ENCODE data around the gene ZC3H10. TPM values are rescaled to one million over a fixed set of nuclear protein-coding genes. Genes with fewer than 3 reads are reported as not detected.

The ZC3H10 gene
- total and polyA plus RNA-seq, 2 of the 8 experiments (the other 6 are each of a cell fraction or from before 2014, with no cell fraction given): 4.0 to 11.2 TPM

GRCh38 chr12:56078427-56078826 is 39.6 kb upstream of the ZC3H10 start:
- Histone ChIP-seq H3K56ac (replicated peaks; ENCODE audit: insufficient read length, low read depth, low read length) (no peak overlapping the region), H4K20me1 (replicated peaks in 1 of 2; ENCODE audit: control insufficient read depth in 1 of 2, insufficient read depth in 2 of 2, low read length in 2 of 2) (peaks cover 2 to 6% of the 10 kb centered on the region in 2 experiments), H3K4me1 (replicated peaks in 1 of 4; ENCODE audit: control insufficient read depth in 3 of 4, insufficient read depth in 4 of 4, low read length in 3 of 4) (peaks cover 3 to 17% (median 11%) of the 10 kb centered on the region in 4 experiments), H2AK5ac (ENCODE audit: low read depth, low read length) (no peak overlapping the region), H3K18ac (ENCODE audit: extremely low read depth, low read length) (no peak overlapping the region), H4K8ac (ENCODE audit: extremely low read depth, insufficient read depth, low read length) (no peak overlapping the region), H3K79me1 (ENCODE audit: low read depth, low read length) (peaks cover 6% of the 10 kb centered on the region; the same call in 1 of the 2 replicates), H3K4me2 (ENCODE audit: insufficient read depth in 1 of 2, low read depth in 2 of 2, low read length in 2 of 2) (peak overlapping the region; percentile 62 to 97), H3K23me2 (ENCODE audit: low read depth, low read length) (peaks cover 7% of the 10 kb centered on the region; the same call in 1 of the 2 replicates), H3K9ac (replicated peaks in 1 of 4; ENCODE audit: extremely low read depth in 1 of 4, low read depth in 3 of 4, low read length in 3 of 4) (no peak overlapping the region), H2BK120ac (replicated peaks; ENCODE audit: low read depth, low read length) (no peak overlapping the region), H4K5ac (ENCODE audit: insufficient read length, low read depth, low read length) (no peak overlapping the region), H2BK12ac (ENCODE audit: low read depth, low read length) (no peak overlapping the region), H3K27ac (ENCODE audit: low read depth, low read length) (no peak overlapping the region), H2BK15ac (ENCODE audit: low read length) (no peak overlapping the region), H3K9me3 (ENCODE audit: insufficient read depth in 2 of 2, low read depth in 1 of 2, low read length in 1 of 2) (no peaks in the 10 kb centered on the region; a peak in 1 of 4 replicates), H3K36me3 (ENCODE audit: control insufficient read depth in 2 of 4, insufficient read depth in 4 of 4, low read length in 3 of 4) (no peaks in the 10 kb centered on the region; a peak in 1 of 8 replicates), H2AFZ (ENCODE audit: low read length) (0 out of 2 replicates have a peak overlapping the region, but pooled peaks have one; percentile 36), H2BK5ac (ENCODE audit: low read depth, low read length) (no peak overlapping the region), H3K27me3 (replicated peaks in 1 of 4; ENCODE audit: control insufficient read depth in 3 of 4, extremely low read depth in 1 of 4, insufficient read depth in 3 of 4, low read length in 3 of 4) (no peaks in the 10 kb centered on the region), H3K23ac (ENCODE audit: insufficient read length) (no peak overlapping the region), H3K4me3 (ENCODE audit: extremely low read depth in 1 of 4, insufficient read depth in 2 of 4, low read depth in 3 of 4, low read length in 4 of 4) (peak overlapping the region in 2 of 4 experiments; percentile 74 to 89; a peak in 4 of 8 replicates), H3K79me2 (ENCODE audit: control insufficient read depth in 1 of 2, insufficient read depth in 2 of 2, low read length in 2 of 2) (peaks cover 0 to 23% of the 10 kb centered on the region in 2 experiments; a peak in 2 of 4 replicates), H3K4ac (replicated peaks; ENCODE audit: insufficient read length, low read depth, low read length) (no peak overlapping the region), H4K91ac (replicated peaks; ENCODE audit: insufficient read length, low read length) (no peak overlapping the region), H2BK20ac (ENCODE audit: low read length) (no peak overlapping the region), H3K14ac (ENCODE audit: insufficient read length) (no peak overlapping the region)
- FAIRE-seq (no peak), DNase-seq (ENCODE audit: low read depth in 1 of 2, low spot score in 2 of 2) (no peak)
- ChIA-PET POLR2A (ENCODE audit: partially characterized antibody) (interaction anchor here (1.2 to 8.9 kb wide), 15 partner anchors 12 to 340 kb away, joined by 3 to 112 read pairs (median 6); partner anchors contain the start of genes ESYT1, MYL6, PA2G4 and RPL41), CTCF (ENCODE audit: partially characterized antibody) (interaction anchor here (0.6 to 1.7 kb wide), 10 partner anchors 10 to 361 kb away, joined by 3 to 6 read pairs (median 4); partner anchors contain the start of gene PA2G4)
- WGBS, 2 experiments (ENCODE audit: extremely low coverage in 1 of 2, insufficient coverage in 1 of 2, insufficient read length in 1 of 2, insufficient replicate concordance in 2 of 2, low coverage in 1 of 2, low lambda C conversion rate in 2 of 2, missing lambda C conversion rate in 1 of 2): 80% methylated on average over 1 of the region's 1 CpG; no CpG with 5 or more reads in 1 of the 2 experiments
- no peak for TF ChIP-seq SP1 (IDR thresholded peaks at IDR 0.05; ENCODE audit: low read depth, low read length)
- TF ChIP-seq RNF2 (IDR thresholded peaks at IDR 0.05; ENCODE audit: borderline replicate concordance, low read depth, low read length, missing control alignments, poor library complexity, severe bottlenecking): no peak
- TF ChIP-seq ATF3 (IDR thresholded peaks at IDR 0.05; ENCODE audit: insufficient read depth, low read depth, low read length): no peak

Measured in H1 (cell line).